Measurements from ENCODE around the gene KISS1.

The KISS1 gene

DNA sequence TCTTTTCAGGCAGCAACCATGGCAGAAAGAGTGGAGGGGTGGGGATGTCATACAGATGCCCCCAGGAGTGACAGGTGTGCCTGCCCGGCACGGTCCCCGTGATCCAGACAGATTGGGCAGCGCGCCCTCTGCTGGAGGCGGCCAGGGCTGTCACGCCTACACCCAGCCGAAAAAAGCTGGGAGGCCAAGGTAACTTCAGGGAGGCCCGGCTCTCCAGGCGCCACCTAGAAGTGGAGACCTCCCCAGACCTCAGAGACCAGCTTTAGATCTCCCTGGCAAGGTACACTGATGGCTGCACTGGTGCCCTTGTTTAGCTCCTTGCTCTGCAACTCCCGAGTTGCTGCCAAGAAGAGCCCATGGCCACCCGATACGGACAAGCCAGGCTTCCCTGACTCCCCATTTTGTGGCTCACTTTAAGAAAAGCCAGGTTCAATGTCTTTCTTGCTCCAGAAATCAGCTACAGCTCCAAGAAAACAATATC is 10.9 kb upstream of the KISS1 start:
- TF ChIP-seq GATA1 (IDR thresholded peaks at IDR 0.05; ENCODE audit: low read depth, low read length) (no peak), POLR2A (IDR thresholded peaks at IDR 0.05; ENCODE audit: low read length) (no peak)
- peak; percentile 26 to 61 for DNase-seq

DNA sequence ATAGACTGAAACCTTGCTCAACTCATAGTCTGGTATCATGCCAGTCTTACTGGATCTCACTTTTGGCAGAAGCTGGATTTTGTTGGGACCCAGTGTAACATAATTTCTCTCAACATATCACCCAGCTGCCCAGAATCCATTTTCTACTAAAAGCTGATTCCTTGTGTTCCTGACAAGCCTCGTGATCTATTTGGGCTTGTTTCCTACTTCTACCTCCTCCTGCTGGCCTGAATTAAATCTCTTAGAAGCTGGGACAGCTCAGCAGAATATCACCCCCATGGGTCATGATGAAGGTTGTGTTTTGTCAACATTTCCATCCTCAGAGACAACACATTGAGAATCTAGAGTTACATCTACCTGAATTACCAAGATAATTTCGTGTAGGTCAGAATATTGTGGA is 9.8 kb upstream of the KISS1 start:
- TF ChIP-seq POLR2A (IDR thresholded peaks at IDR 0.05; ENCODE audit: low read length) (no peak), GATA1 (IDR thresholded peaks at IDR 0.05; ENCODE audit: low read depth, low read length) (no peak)
- no peak for DNase-seq

DNA sequence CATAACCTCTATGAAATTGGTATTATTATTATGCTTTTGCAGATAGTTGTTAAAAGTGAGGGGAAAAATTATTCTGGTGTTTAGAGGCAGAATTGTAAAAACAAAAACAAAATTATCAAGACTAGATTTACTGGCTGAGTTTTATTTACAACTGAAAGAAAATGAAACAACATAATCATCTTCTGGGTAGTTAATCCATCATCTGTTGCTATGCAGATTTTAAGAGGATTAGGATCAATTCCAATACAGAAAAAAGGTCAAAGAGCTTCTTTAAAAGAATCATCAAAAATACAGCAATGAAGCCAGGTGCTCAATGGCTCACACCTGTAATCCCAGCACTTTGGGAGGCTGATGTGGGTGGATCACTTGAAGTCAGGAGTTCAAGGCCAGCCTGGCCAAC is 9.2 kb upstream of the KISS1 start:
- no peak for DNase-seq
- TF ChIP-seq GATA1 (IDR thresholded peaks at IDR 0.05; ENCODE audit: low read depth, low read length) (no peak), POLR2A (IDR thresholded peaks at IDR 0.05; ENCODE audit: low read length) (no peak)

DNA sequence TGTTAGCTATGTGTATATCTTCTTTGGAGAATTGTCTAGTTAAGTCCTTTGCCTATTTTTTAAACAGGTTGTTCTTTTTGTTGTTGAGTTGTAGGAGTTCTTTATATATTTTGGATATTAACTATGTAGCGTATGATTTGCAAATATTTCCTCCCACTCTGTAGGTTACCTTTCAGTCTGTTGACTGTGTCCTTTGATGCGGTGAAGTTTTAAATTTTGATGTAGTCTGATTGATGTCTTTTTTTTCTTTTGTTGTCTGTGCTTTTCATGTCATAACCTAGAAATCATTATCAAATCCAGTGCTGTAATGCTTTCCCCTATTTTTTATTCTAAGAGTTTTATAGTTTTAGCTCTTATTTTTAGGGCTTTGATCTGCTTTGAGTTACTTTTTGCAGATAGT is 8.7 kb upstream of the KISS1 start:
- no peak for TF ChIP-seq POLR2A (IDR thresholded peaks at IDR 0.05; ENCODE audit: low read length)
- no peak for TF ChIP-seq GATA1 (IDR thresholded peaks at IDR 0.05; ENCODE audit: low read depth, low read length)
- no peak for DNase-seq

DNA sequence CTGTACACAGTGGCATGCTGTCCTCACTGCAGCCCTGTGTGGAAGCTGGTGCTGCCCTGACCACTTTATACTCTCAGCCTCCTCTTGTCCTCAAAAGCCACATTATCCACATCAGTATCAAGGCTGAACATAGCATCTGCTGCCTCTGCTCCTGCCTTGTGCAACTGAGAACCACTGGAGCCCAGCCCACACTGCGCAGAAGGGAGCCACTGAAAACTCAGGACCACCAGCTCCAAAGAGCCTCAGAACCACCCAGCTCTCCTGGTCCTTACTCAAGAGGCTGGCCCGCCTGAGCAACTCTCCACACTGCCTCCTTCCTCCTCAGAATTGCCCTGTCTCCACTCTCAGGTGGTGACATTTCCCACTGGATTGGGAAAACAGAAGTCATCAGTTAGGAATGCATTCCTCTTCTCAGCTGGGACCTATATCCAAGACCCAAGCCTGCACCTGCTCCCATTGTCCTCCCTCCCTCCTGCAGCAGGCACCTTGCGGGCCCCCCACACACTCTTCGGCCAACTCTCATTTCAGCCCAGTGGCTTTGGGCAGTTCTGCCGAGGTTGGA is 7.0 kb upstream of the KISS1 start:
- no peak for TF ChIP-seq GATA1 (IDR thresholded peaks at IDR 0.05; ENCODE audit: low read depth, low read length)
- TF ChIP-seq POLR2A (IDR thresholded peaks at IDR 0.05; ENCODE audit: low read length): no peak

DNA sequence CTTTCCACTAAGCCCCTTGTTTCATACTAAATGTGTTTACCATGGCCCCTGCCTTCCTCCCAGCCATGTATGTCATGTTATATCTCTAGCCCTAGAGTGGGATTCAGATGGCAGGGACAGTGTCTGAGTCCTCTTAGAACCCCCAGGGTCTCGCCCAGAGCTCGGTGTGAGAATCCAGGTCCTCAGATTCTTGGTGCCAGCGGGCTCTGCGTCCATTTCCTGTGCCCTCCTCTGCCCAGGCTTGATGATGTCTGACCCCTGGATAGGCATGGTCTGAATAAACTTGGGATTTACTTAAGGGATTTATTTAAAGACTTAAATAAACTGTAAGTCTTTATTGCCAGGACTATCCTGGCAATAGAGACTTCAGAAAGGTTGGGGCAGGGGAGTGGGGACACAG is 6.2 kb upstream of the KISS1 start:
- no peak for DNase-seq
- no peak for TF ChIP-seq POLR2A (IDR thresholded peaks at IDR 0.05; ENCODE audit: low read length)
- TF ChIP-seq GATA1 (IDR thresholded peaks at IDR 0.05; ENCODE audit: low read depth, low read length): no peak

More for the DNA sequence above, 7.0 kb upstream of the KISS1 start:
- no peak for DNase-seq

DNA sequence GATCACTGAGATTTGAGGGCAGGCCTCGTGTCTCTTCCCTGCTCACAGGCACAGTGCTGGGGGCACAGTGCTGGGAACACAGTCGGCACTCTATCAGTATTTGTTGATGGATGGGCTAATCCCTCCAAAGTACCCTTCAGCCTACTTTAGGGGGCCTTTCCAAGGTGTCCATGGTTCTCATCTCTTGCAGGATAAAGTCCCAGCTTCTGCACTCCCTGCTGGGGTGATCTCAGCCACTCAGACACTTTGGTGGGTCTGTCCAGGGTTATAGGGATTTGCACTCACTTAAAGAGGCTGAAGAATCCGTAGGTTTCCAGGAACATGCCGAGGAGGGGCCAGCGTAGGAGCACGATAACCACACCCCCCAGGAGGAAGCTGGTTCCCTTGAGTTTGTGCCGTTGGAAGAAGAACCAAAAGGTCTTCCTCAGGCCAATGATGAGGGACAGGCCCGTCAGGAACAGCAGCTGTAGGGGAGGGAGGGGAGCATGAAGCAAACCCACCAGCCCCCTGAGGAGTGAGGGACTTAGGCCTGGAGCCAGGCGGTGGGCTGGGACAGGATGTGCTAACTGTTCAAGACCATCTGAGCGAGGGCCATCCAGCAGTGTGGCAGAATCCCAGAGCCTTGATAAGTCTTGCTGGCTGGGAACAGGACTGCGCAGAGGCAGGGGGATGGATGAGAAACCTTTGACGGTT is 5.2 kb upstream of the KISS1 start:
- DNase-seq: no peak
- TF ChIP-seq GATA1 (IDR thresholded peaks at IDR 0.05; ENCODE audit: low read depth, low read length) (no peak), POLR2A (IDR thresholded peaks at IDR 0.05; ENCODE audit: low read length) (no peak)

DNA sequence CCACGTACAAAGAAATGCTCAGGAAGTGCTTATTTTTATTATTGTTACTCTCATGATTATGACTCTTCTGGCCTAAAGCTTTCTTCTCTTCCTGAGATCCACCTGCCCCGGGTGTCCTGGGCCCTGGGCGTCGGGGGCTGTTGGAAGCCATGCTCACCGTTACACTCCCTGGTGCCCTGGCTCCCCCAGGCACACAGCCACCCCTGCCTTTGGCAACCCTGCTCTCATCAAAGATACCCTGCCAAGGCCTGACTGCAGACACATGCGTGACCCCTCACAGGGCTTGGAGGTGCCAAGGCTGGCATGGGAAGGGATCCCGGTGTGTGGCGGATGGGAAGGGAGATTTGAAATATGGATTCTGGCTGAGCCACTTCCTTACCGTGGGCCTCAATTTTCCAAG is 3.3 kb upstream of the KISS1 start:
- DNase-seq: no peak
- TF ChIP-seq POLR2A (IDR thresholded peaks at IDR 0.05; ENCODE audit: low read length) (no peak), GATA1 (IDR thresholded peaks at IDR 0.05; ENCODE audit: low read depth, low read length) (no peak)

DNA sequence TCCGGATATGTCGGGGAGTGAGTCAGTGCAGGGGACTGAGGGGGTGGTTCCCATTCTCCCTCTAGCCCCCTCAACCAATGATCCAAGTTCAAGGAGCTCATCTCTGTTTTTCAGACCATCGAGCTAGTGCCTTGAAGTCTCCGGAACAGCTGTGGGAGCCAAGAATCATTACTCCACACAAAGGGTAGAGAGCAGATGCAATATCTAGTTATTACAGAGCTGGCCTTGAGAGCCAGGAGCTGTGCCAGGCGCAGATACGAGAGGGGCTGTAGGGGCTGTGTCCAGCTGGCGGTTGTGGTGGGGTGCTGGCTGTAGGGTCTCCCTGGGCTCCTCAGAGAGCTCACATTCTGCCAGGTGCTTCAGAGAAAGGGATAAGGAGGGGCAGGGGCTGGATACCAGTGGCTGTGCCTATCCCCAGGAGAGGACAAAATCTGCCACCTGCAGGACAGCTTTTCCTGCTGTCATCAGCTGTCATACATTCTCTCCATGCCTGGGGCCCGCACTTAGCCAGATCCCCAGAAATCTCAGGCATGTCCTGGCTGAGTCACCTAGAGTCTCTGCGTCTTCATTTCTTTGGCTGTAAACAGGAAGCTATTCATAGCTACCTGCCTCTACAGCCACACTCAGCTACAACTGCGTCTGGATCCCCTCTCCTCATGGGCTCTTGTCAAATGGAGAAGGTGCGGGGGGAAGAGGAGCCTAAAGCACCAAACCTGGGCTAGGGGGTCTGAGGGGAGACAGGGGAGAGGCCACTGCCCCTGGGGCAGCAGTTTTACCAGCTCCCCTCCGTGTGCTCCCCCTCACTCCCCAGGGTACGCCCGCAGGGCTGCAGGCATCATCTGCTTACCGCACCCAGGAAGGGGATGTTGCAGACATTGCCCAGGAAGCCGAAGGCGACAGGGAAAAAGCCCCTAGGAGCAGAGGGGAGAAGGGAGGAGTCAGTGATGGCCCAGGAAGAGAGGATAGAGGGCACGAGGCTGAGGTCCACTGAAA is 2.4 kb upstream of the KISS1 start:
- no peak for DNase-seq
- TF ChIP-seq POLR2A (IDR thresholded peaks at IDR 0.05; ENCODE audit: low read length) (no peak), GATA1 (IDR thresholded peaks at IDR 0.05; ENCODE audit: low read depth, low read length) (no peak)

DNA sequence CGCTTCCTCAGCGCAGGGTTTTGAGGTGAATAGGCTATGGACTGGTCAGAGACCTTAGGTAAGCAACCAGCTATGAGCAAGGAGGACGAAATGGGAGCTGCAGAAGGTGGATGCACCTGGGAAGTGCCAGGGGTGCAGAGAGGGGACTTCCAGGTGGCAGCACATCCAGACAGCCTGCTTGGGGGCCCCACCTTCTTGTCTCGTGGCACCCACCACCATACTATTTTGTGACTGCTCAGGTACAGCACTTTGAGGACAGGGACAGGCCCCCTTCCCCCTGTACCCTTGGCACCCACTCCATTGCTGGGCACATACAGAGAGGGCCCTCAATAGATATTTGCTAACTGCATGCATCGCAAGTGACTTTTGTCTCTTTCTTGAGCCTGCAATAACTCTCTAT is 777 bp upstream of the KISS1 start:
- TF ChIP-seq POLR2A (IDR thresholded peaks at IDR 0.05; ENCODE audit: low read length): no peak
- no peak for TF ChIP-seq GATA1 (IDR thresholded peaks at IDR 0.05; ENCODE audit: low read depth, low read length)
- no peak for DNase-seq

DNA sequence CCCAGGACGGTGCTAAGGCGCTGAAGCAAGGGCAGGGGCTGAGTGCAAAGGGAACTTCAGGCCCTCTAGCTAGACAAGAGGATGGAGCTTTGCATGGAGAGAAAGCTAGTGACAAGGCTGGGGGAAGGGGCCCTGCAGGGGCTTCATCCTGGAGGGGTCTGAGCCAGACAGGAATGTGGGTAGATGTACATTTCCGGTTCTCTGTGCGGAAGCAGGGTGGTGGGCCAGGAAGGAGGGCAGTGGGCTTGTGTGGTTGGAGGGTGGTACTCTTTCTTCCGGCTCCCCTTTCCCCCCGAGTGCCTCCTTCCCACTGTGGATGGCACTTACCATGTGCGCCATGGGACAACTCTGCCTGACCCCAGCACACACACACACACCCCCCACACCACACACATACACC is 1.5 kb downstream of the KISS1 start:
- no peak for TF ChIP-seq GATA1 (IDR thresholded peaks at IDR 0.05; ENCODE audit: low read depth, low read length)
- no peak for TF ChIP-seq POLR2A (IDR thresholded peaks at IDR 0.05; ENCODE audit: low read length)
- DNase-seq: no peak

DNA sequence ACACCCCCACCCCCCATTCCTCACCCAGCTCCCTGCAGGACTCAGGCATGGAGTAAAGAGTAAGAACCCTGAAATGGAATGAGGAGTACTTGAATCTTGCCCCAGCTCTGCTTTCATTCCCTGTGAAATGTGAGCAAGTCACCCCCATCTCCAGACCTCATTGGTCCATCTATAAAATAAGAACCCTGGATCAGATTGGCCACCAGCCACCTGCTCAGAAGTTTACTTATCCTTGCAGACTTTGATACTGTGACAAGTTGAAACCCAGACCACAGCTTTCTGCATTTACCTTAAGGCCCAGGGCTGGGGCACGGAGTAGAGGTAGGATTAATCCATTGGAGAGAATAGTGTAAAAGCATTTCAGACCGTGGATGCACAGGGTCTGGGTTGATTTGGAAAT is 2.2 kb downstream of the KISS1 start:
- no peak for DNase-seq
- no peak for TF ChIP-seq POLR2A (IDR thresholded peaks at IDR 0.05; ENCODE audit: low read length)

DNA sequence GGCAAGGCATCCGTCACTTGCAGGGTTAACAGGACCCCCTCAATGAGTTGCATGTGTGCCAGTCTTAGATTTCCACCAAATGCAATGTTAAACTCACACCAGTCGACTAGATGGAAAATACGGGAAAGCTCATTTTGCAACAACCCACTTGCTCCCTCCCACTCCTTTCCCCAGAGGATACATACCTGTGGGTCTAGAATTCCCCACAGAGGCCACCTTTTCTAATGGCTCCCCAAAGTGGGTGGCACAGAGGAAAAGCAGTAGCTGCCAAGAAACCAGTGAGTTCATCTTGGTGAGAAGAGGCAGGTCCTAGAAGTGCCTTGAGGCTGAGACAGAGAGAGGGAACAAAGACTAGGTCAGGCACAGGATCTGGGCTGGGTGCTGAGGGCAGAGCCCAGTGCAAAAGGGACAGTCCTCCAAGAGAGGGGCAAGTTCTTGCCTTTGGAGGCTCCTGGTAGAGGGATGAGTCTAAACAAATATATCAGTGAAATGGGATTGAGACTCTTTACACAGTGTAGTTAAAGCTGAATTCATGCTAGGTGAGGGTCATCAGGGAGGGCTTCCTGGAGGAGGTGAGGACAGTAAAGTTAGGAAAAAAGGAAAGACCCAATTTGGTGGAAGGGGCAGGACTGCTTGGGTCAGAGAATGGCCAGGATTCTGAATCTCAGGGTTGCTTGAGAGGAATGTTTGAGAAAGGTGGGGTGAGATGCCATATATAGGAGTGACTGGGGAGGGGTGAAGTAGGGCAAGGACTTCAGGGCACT is 3.5 kb downstream of the KISS1 start:
- no peak for DNase-seq
- TF ChIP-seq GATA1 (IDR thresholded peaks at IDR 0.05; ENCODE audit: low read depth, low read length) (no peak), POLR2A (IDR thresholded peaks at IDR 0.05; ENCODE audit: low read length) (no peak)

DNA sequence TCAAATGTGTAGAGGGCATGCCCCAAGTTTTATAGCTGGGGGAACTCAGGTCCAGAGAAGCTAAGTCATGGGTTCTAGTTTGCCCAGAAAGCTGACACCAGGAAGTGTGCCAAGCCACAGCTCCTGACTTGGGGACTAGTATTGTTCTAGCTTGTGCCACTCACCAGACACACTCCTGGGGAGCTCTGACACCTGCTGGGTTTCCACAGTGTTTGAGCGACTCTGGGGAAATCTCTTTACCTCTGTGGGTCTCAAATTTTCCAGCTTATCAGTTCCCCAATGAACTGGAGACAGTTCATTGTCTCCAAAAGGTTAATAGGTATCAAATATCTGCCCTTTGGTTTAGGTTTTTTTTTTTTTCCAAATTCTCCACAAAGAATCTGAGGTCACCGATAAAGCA is 4.2 kb downstream of the KISS1 start:
- DNase-seq: no peak
- no peak for TF ChIP-seq GATA1 (IDR thresholded peaks at IDR 0.05; ENCODE audit: low read depth, low read length)
- TF ChIP-seq POLR2A (IDR thresholded peaks at IDR 0.05; ENCODE audit: low read length): no peak
